HCT116 (cell line): ENCODE data around the gene PANX2. TPM values are rescaled to one million over a fixed set of nuclear protein-coding genes. Genes with fewer than 3 reads are reported as not detected.
A peak's percentile ranks its signal among the peaks of the same experiment; 100 is the strongest.

ENCODE experiments used
- ATAC-seq: fragments of 200-7000 bp; cut with Tn5 transposase; 2 replicates; pipeline ENCODE4 v1.9.1; 2020; ENCODE audit warnings: mild to moderate bottlenecking, moderate library complexity
- BruUV-seq: library from RNA; stranded (reverse); fragments of 400-500 nt; replicated peaks from 2 replicates; lab custom pipeline; 2021; lab: Mats Ljungman, UMichigan
- CTCF ChIA-PET: fragments of 300-600 bp; sonication (Branson Sonifier 250); formaldehyde crosslinking; loops from one replicate; lab custom pipeline; 2021; ENCODE audit warnings: antibody characterized with exemption; lab: Charles Lee
- POLR2A ChIA-PET: fragments of 300-600, 350-600 bp; sonication (Branson Sonifier 250); formaldehyde crosslinking; loops from one replicate; lab custom pipeline; 2021; ENCODE audit warnings: antibody characterized with exemption; lab: Charles Lee
- RAD21 ChIA-PET, 2 experiments: fragments of 300-600 bp; sonication (Branson Sonifier 250); formaldehyde crosslinking; loops; one replicate each; lab custom pipeline; 2023; ENCODE audit warnings: low total read pairs in 2 of 2; ENCODE audit not compliant: uncharacterized antibody in 2 of 2, unreplicated experiment in 2 of 2, low non-redundant PET in 1 of 2; lab: Charles Lee
- DNase-seq: peaks from one replicate; pipeline ENCODE4 v3.0.0-alpha.2; 2010; ENCODE audit warnings: low read depth, low spot score
- H2AFZ ChIP-seq: fragments of 200-600 bp; shearing (Covaris generic), sonication (generic); 2 replicates; pipeline ENCODE4 v1.6.1; 2017; ENCODE audit warnings: low read depth, mixed run types, mixed read lengths, antibody characterized with exemption, low read length; ENCODE audit not compliant: poor library complexity, severe bottlenecking
- H3K27ac ChIP-seq: 2 replicates; pipeline ENCODE4 v1.5.1; 2012; ENCODE audit warnings: low read depth, low read length
- H3K27me3 ChIP-seq: fragments of 200-600 bp; sonication (generic); 2 replicates; pipeline ENCODE4 v1.6.1; 2016; ENCODE audit warnings: mixed run types, low read length, mixed read lengths; ENCODE audit not compliant: insufficient read depth
- H3K36me3 ChIP-seq, 2 experiments: fragments of 200-500 bp in 1 of 2; fragments of 200-600 bp in 1 of 2; sonication (Bioruptor generic) in 1 of 2; sonication (generic) in 1 of 2; 2 replicates each; pipeline versions ENCODE4 v1.5.1 to v1.6.1; 2014 to 2016; ENCODE audit warnings: low read length in 2 of 2, inconsistent platforms in 1 of 2, mixed read lengths in 1 of 2, mixed run types in 1 of 2; ENCODE audit not compliant: insufficient read depth in 2 of 2, control insufficient read depth in 1 of 2
- H3K4me1 ChIP-seq, 2 experiments: fragments of 200-600 bp in 1 of 2; sonication (generic) in 1 of 2; 2 replicates each; pipeline versions ENCODE4 v1.5.1 to v1.6.1; 2012 to 2017; ENCODE audit warnings: low read length in 2 of 2, inconsistent platforms in 1 of 2, mild to moderate bottlenecking in 1 of 2, mixed read lengths in 1 of 2, mixed run types in 1 of 2, moderate library complexity in 1 of 2; ENCODE audit not compliant: insufficient read depth in 2 of 2, control insufficient read depth in 1 of 2
- H3K4me2 ChIP-seq: fragments of 200-600 bp; sonication (generic); 2 replicates; pipeline ENCODE4 v1.6.1; 2017; ENCODE audit warnings: mixed run types, low read length, mixed read lengths
- H3K4me3 ChIP-seq, 2 experiments: fragments of 200-600 bp in 1 of 2; sonication (generic) in 1 of 2; replicated peaks in 1 of 2; 2 replicates each; pipeline ENCODE4 v1.5.1; 2011 to 2016; ENCODE audit warnings: low read length in 2 of 2, control low read depth in 1 of 2, low read depth in 1 of 2, mild to moderate bottlenecking in 1 of 2, mixed read lengths in 1 of 2, mixed run types in 1 of 2
- H3K79me2 ChIP-seq: fragments of 200-600 bp; sonication (generic); 2 replicates; pipeline ENCODE4 v1.6.1; 2017; ENCODE audit warnings: mild to moderate bottlenecking, mixed run types, low read length, moderate library complexity, mixed read lengths; ENCODE audit not compliant: insufficient read depth
- H3K9ac ChIP-seq: fragments of 200-600 bp; sonication (generic); 2 replicates; pipeline ENCODE4 v1.6.1; 2016; ENCODE audit warnings: low read length, mixed read lengths
- H3K9me2 ChIP-seq: fragments of 200-600 bp; sonication (generic), shearing (Covaris generic); 2 replicates; pipeline ENCODE4 v1.6.1; 2017; ENCODE audit warnings: mixed run types, mild to moderate bottlenecking, moderate library complexity; ENCODE audit not compliant: insufficient read depth
- H3K9me3 ChIP-seq, 2 experiments: fragments of 200-500 bp in 1 of 2; fragments of 200-600 bp in 1 of 2; sonication (Bioruptor generic) in 1 of 2; sonication (generic) in 1 of 2; 2 replicates each; pipeline ENCODE4 v1.6.1; 2014 to 2017; ENCODE audit warnings: low read length in 2 of 2, mixed read lengths in 2 of 2, inconsistent platforms in 1 of 2, low read depth in 1 of 2, mild to moderate bottlenecking in 1 of 2, mixed run types in 1 of 2, moderate library complexity in 1 of 2; ENCODE audit not compliant: control insufficient read depth in 1 of 2, insufficient read depth in 1 of 2
- H4K20me1 ChIP-seq: fragments of 200-600 bp; sonication (generic), shearing (Covaris generic); 2 replicates; pipeline ENCODE4 v1.6.1; 2017; ENCODE audit warnings: mixed run types, mild to moderate bottlenecking, moderate library complexity; ENCODE audit not compliant: insufficient read depth
- CTCF ChIP-seq, 3 experiments: fragments of 200-600 bp in 1 of 3; sonication (generic) in 1 of 3; IDR thresholded peaks in 2 of 3; conservative IDR thresholded peaks in 1 of 3; 2 replicates each; pipeline ENCODE4 v1.5.1; 2012 to 2017; ENCODE audit warnings: low read depth in 2 of 3, low read length in 2 of 3, antibody characterized with exemption in 1 of 3, borderline replicate concordance in 1 of 3, control low read depth in 1 of 3, mild to moderate bottlenecking in 1 of 3, mixed read lengths in 1 of 3, mixed run types in 1 of 3, moderate library complexity in 1 of 3; ENCODE audit not compliant: insufficient read depth in 1 of 3
- JUND ChIP-seq: IDR thresholded peaks from 2 replicates; pipeline ENCODE4 v1.6.1; 2012
- intact Hi-C: fragments of 100-400 bp; cut with micrococcal nuclease; formaldehyde crosslinking; loops from 2 replicates; pipeline ENCODE4 v1.10.0; 2022
- total RNA-seq: library from RNA; stranded (reverse); gene quantifications from one replicate; pipeline ENCODE4 v1.2.1, GENCODE V29; 2021; ENCODE audit not compliant: unreplicated experiment

PANX2 gene
- total RNA-seq, 1 experiment from 2014 or later = 8.0 TPM

DNA sequence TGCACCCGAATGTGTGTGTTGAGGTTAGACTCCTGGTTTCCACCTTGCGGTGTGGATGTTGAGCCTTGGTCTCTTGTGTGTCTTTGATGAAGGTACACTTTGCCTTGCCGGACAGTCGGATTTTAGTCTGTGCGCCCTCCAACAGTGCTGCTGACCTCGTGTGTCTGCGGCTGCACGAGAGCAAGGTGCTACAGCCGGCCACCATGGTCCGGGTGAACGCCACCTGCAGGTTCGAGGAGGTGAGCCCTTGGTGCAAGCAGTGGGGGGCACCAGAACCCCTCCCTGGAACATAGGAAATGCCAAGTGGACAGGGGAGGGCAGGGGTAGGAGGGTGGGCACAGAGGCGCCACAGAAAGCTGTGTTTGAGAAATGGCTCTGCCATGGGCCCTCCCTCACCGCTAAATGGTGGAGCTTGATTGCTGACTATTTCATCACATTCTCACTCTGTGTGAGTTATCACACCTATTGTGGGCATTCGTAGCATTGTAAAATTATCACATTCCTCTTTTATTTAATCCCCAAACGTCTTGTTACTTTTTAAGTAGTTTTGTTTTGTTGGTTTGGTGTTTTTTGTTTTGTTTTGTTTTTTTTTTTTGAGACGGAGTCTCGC, 26.4 kb upstream of the PANX2 start:
- ATAC-seq = no peak
- no TSS peak for BruUV-seq

More for the DNA sequence above, 26.4 kb upstream of the PANX2 start:
- no peak for TF ChIP-seq JUND
- TF ChIP-seq CTCF (IDR thresholded peaks at IDR 0.05 in 2 of 3, conservative IDR thresholded peaks at IDR 0.05 in 1 of 3; ENCODE audit: borderline replicate concordance in 1 of 3, insufficient read depth in 1 of 3, low read depth in 2 of 3, low read length in 2 of 3) = peak in 2 of 3 experiments; percentile 15 to 21; a peak in 2 of 6 replicates
- TF ChIP-seq, all 23 proteins: peak for 1
- Histone ChIP-seq H3K9ac (no peak overlapping the region), H3K4me3 (no peak overlapping the region), H2AFZ (no peak overlapping the region), H3K36me3 (no peaks in the 10 kb centered on the region), H3K27ac (no peak overlapping the region), H3K4me2 (no peak overlapping the region), H3K79me2 (no peaks in the 10 kb centered on the region), H4K20me1 (no peaks in the 10 kb centered on the region), H3K9me2 (no peaks in the 10 kb centered on the region), H3K27me3 (no peaks in the 10 kb centered on the region), H3K4me1 (peaks cover 3 to 5% of the 10 kb centered on the region in 2 experiments; a peak in 2 of 4 replicates), H3K9me3 (no peaks in the 10 kb centered on the region)
- DNase-seq = no peak
- intact Hi-C loops = no loop called here
- ChIA-PET CTCF (interaction anchor here (0.7 kb wide), 1 partner anchor 213 kb away, joined by 3 read pairs; no protein-coding TSS in a partner anchor), RAD21 (no interaction called here), POLR2A (no interaction called here)
